Regular cardiac myocyte (primary cell): Measurements from ENCODE around the gene DEFB108B. TPM values are rescaled to one million over a fixed set of nuclear protein-coding genes. Genes with fewer than 3 reads are reported as not detected.

Source experiments
- total RNA-seq: library from RNA; depleted of rRNA; stranded (reverse); fragments of >200 nt; gene quantifications from 2 replicates; pipeline ENCODE4 v1.2.3, GENCODE V29; 2014

DEFB108B gene, protein sequence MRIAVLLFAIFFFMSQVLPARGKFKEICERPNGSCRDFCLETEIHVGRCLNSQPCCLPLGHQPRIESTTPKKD
- total RNA-seq = not detected in 2 replicates

DNA sequence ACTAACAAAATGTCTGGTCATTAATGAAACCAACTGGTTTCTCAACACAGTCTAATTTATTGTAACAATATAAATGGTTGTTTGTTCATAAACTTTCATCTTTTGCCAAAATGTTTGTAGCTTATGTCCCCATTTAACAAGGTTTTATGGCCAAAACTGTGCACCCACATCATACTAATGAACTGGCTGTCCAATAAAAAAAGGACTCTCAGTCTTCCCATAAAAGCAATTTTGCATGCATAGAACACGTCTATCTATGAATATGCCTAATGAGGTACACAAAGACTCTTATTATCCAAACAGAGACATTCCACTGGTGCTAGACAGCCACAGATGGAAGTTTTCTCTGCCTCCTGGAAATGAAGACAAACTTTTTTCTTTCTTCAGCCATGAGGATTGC, at the start of gene DEFB108B:
DEFB108B (plus strand) TSS at position 390 of the 400 bp plus-strand sequence; CDS start at position 390, 0 bp downstream.

DNA sequence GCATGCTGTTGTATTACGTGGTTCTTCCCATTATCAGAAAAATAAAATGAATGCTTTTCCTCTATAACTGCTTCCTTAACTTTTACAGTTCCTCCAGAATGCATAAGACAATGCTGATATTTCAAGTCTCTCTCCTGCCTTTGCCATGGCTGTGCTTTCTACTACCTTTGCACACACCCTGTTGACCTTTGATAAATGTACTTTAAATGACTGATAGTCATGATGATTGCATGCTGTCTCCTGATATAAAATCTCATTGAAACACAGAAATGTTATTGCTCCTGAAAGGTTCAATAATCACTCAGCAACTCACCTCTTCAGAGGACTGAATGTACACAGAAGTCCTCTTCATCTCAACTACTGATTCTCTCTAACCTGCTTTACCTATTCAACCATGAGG, 45.1 kb downstream of the DEFB108B start, which contains the start of gene DEFB131B:
DEFB131B (plus strand) TSS at position 395 of the 400 bp plus-strand sequence; CDS start at position 395, 0 bp downstream.

Other genes starting within 250 kb of the DEFB108B start
- not detected in 2 replicates for gene DEFB131B, start 45.3 kb downstream of the DEFB108B start, total RNA-seq
- gene XNDC1N, start 95.4 kb downstream of the DEFB108B start, total RNA-seq = 5.6 and 8.8 TPM in 2 replicates
- gene RNF121, start 95.8 kb downstream of the DEFB108B start, total RNA-seq = 38.6 and 61.7 TPM in 2 replicates
- gene IL18BP, start 165.7 kb downstream of the DEFB108B start, total RNA-seq = 1.5 and 3.4 TPM in 2 replicates
- gene NUMA1, start 247.3 kb downstream of the DEFB108B start, total RNA-seq = 141 and 207 TPM in 2 replicates
- 5.4 and 7.3 TPM in 2 replicates for gene LRRC51, start 247.7 kb downstream of the DEFB108B start, total RNA-seq